Colonic mucosa (tissue), 4 donors: ENCODE results near the gene CFAP77. TPM values are rescaled to one million over a fixed set of nuclear protein-coding genes. Genes with fewer than 3 reads are reported as not detected.
A peak's percentile ranks its signal among the peaks of the same experiment; 100 is the strongest.

Experiments
- DNase-seq: peaks from one replicate; pipeline ENCODE4 v3.0.0-alpha.2; 2020
- H3K27ac ChIP-seq: fragments of 200-600 bp; one replicate; pipeline ENCODE4 v1.8.0; 2021
- H3K27me3 ChIP-seq: fragments of 200-600 bp; one replicate; pipeline ENCODE4 v1.8.0; 2021
- H3K36me3 ChIP-seq: fragments of 200-600 bp; one replicate; pipeline ENCODE4 v1.8.0; 2021
- H3K4me1 ChIP-seq: fragments of 200-600 bp; one replicate; pipeline ENCODE4 v1.8.0; 2021; ENCODE audit warnings: mild to moderate bottlenecking
- H3K4me3 ChIP-seq: fragments of 200-600 bp; one replicate; pipeline ENCODE4 v1.8.0; 2021
- H3K9ac ChIP-seq, 2 donors: one replicate each; pipeline ENCODE4 v1.7.0; 2013; ENCODE audit warnings: control low read depth in 2 of 2, low read depth in 2 of 2, low read length in 2 of 2
- H3K9me3 ChIP-seq: fragments of 200-600 bp; one replicate; pipeline ENCODE4 v1.8.0; 2021
- CTCF ChIP-seq: fragments of 200-600 bp; IDR thresholded peaks from one replicate; pipeline ENCODE4 v1.8.0; 2022; ENCODE audit warnings: antibody characterized with exemption, mild to moderate bottlenecking
- intact Hi-C: fragments of 100-400 bp; cut with DNase I; formaldehyde crosslinking; loops from one replicate; pipeline ENCODE4 v1.14.1; 2022
- total RNA-seq, 2 donors: library from RNA; stranded (reverse); fragmentation: NEBNext Ultra II Directional in 1 of 2; extraction: Animal tissue kit (Norgen Biotek cat#: 25700) in 1 of 2; gene quantifications; one replicate each; pipeline ENCODE4 v1.2.1, GENCODE V29; 2021
- donor health status: healthy.
- donor health status: DM: no; HTN: no; CAD: no.
- donor health status: DM: no; HTN: no; CAD: no.

The CFAP77 gene
- total RNA-seq, 2 donors from 2014 or later: not detected

- intact Hi-C loops: loop anchor here (2.0 to 10.0 kb wide), 2 partner anchors 294 to 468 kb away; partner anchors contain the start of gene GFI1B
- H3K9me3 ChIP-seq: no peaks in the 10 kb centered on the region
- no peak overlapping the region for H3K27ac ChIP-seq
- H3K4me3 ChIP-seq: no peak overlapping the region
- no peaks in the 10 kb centered on the region for H3K4me1 ChIP-seq
- no peak for DNase-seq
- no peak for TF ChIP-seq CTCF
- no peaks in the 10 kb centered on the region for H3K27me3 ChIP-seq
- H3K36me3 ChIP-seq: no peaks in the 10 kb centered on the region
- H3K9ac ChIP-seq: no peak overlapping the region
Measured at GRCh38 chr9:132506977-132507669, 97.1 kb downstream of the CFAP77 start.

GRCh38 chr9:132507670-132508469 is 97.9 kb downstream of the CFAP77 start:
- Histone ChIP-seq H3K36me3 (no peaks in the 10 kb centered on the region), H3K9me3 (no peaks in the 10 kb centered on the region), H3K27ac (no peak overlapping the region), H3K4me1 (no peaks in the 10 kb centered on the region), H3K9ac (no peak overlapping the region), H3K4me3 (no peak overlapping the region), H3K27me3 (no peaks in the 10 kb centered on the region)
- peak; percentile 79 for TF ChIP-seq CTCF
- peak; percentile 72 for DNase-seq
- intact Hi-C loops: loop anchor here (2.0 to 10.0 kb wide), 3 partner anchors 67 to 467 kb away; partner anchors contain the start of gene GFI1B

GRCh38 chr9:132509928-132510874 is 100.2 kb downstream of the CFAP77 start:
- Histone ChIP-seq H3K27me3 (no peaks in the 10 kb centered on the region), H3K36me3 (no peaks in the 10 kb centered on the region), H3K9me3 (no peaks in the 10 kb centered on the region), H3K4me1 (no peaks in the 10 kb centered on the region), H3K4me3 (no peak overlapping the region), H3K27ac (no peak overlapping the region), H3K9ac (no peak overlapping the region)
- no peak for DNase-seq
- intact Hi-C loops: loop anchor here (2.0 to 10.0 kb wide), 2 partner anchors 65 to 465 kb away; partner anchors contain the start of gene GFI1B
- TF ChIP-seq CTCF: no peak

DNA sequence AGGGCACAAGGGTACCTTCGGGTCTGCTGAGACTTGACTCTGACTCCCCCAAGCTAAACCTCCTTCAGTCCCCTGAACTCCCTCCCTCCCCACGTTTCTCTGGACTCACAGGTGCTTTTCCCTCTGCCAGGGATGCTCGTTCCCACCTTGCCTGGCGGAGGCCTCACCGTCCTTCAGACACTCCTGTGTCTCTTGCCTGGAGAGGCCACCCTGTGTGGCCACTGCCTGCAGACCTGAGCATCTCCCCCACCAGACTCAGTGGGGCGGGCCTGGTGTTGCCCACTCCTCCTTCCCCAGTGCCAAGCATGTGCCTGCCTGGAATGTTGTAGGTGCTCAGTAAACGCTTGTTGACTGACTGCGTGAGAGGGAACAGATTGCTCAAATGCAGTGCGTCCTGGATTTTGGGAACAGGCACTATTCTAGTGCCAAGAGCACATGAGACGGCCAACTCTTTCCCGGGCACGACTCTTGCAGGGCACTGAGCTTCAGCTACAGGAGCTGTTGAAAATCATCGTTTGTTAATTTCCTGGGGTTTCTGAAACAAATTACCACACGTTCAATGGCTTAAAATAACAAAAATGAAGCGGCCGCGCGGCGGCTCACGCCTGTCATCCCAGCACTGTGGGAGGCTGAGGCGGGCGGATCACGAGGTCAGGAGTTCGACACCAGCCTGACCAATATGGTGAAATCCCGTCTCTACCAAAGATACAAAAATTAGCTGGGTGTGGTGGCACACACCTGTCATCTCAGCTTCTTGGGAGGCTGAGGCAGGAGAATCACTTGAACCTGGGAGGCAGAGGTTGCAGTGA is 101.4 kb downstream of the CFAP77 start:
- no peak overlapping the region for H3K4me3 ChIP-seq
- no peak overlapping the region for H3K27ac ChIP-seq
- DNase-seq: no peak
- no peaks in the 10 kb centered on the region for H3K4me1 ChIP-seq
- H3K9me3 ChIP-seq: no peaks in the 10 kb centered on the region
- TF ChIP-seq CTCF: no peak
- H3K36me3 ChIP-seq: no peaks in the 10 kb centered on the region
- intact Hi-C loops: no loop called here
- H3K9ac ChIP-seq: no peak overlapping the region
- no peaks in the 10 kb centered on the region for H3K27me3 ChIP-seq
